HCT116 (cell line): ENCODE results near the gene CENPV.

Source experiments
- CEBPB ChIP-seq: IDR thresholded peaks from 2 replicates; pipeline ENCODE4 v1.6.1; 2012; ENCODE audit warnings: low read depth
- EGR1 ChIP-seq: IDR thresholded peaks from 2 replicates; pipeline ENCODE4 v1.6.1; 2012; ENCODE audit warnings: low read depth
- ELF1 ChIP-seq: IDR thresholded peaks from 2 replicates; pipeline ENCODE4 v1.6.1; 2012; ENCODE audit warnings: low read depth, borderline replicate concordance
- EZH2 ChIP-seq: fragments of 200-600 bp; sonication (generic); IDR thresholded peaks from 2 replicates; pipeline ENCODE4 v1.6.1; 2017; ENCODE audit warnings: antibody characterized with exemption, mixed run types
- EZH2phosphoT487 ChIP-seq: fragments of 200-600 bp; IDR thresholded peaks from 2 replicates; pipeline ENCODE4 v1.6.1; 2018; ENCODE audit warnings: antibody characterized with exemption, borderline replicate concordance
- POLR2A ChIP-seq: IDR thresholded peaks from 2 replicates; pipeline ENCODE4 v1.7.0; 2011; ENCODE audit warnings: borderline replicate concordance; ENCODE audit not compliant: insufficient read depth, insufficient read length; ENCODE audit errors: extremely low read depth
- POLR2AphosphoS5 ChIP-seq: IDR thresholded peaks from 2 replicates; pipeline ENCODE4 v1.6.1; 2011; ENCODE audit warnings: mild to moderate bottlenecking, low read depth, low read length, moderate library complexity
- REST ChIP-seq: IDR thresholded peaks from 2 replicates; pipeline ENCODE4 v1.6.1; 2012; ENCODE audit warnings: low read depth
- SIN3A ChIP-seq: IDR thresholded peaks from 2 replicates; pipeline ENCODE4 v1.6.1; 2012; ENCODE audit warnings: low read depth
- TCF7L2 ChIP-seq: IDR thresholded peaks from 2 replicates; pipeline ENCODE4 v1.7.0; 2011; ENCODE audit warnings: borderline replicate concordance, inconsistent platforms; ENCODE audit not compliant: insufficient read depth, insufficient read length; ENCODE audit errors: extremely low read depth
- YY1 ChIP-seq: IDR thresholded peaks from 2 replicates; pipeline ENCODE4 v1.6.1; 2011; ENCODE audit warnings: low read length, low read depth, moderate library complexity, mild to moderate bottlenecking; ENCODE audit not compliant: insufficient replicate concordance; ENCODE audit errors: extremely low read depth
- TF ChIP-seq, protein P1 (sequence below), 3 experiments: fragments of 200-600 bp in 1 of 3; sonication (generic) in 1 of 3; IDR thresholded peaks in 2 of 3; conservative IDR thresholded peaks in 1 of 3; 2 replicates each; pipeline ENCODE4 v1.5.1; 2012 to 2017; ENCODE audit warnings: low read depth in 2 of 3, low read length in 2 of 3, antibody characterized with exemption in 1 of 3, borderline replicate concordance in 1 of 3, control low read depth in 1 of 3, mild to moderate bottlenecking in 1 of 3, mixed read lengths in 1 of 3, mixed run types in 1 of 3, moderate library complexity in 1 of 3; ENCODE audit not compliant: insufficient read depth in 1 of 3
- TF ChIP-seq, protein P2 (sequence below): IDR thresholded peaks from 2 replicates; pipeline ENCODE4 v1.6.1; 2012
- TF ChIP-seq, protein P3 (sequence below): IDR thresholded peaks from 2 replicates; pipeline ENCODE4 v1.6.1; 2011; ENCODE audit warnings: mild to moderate bottlenecking, low read length, moderate library complexity; ENCODE audit not compliant: insufficient replicate concordance; ENCODE audit errors: extremely low read depth

GRCh38 chr17:16313139-16314090 lies 39.9 kb downstream of the CENPV start:
- TF ChIP-seq EZH2phosphoT487 (no peak), POLR2AphosphoS5 (no peak), EZH2 (no peak), CEBPB (no peak), YY1 (no peak), ELF1 (no peak), POLR2A (no peak), EGR1 (no peak), TCF7L2 (no peak), REST (no peak), SIN3A (no peak)
- TF ChIP-seq, protein P1, sequence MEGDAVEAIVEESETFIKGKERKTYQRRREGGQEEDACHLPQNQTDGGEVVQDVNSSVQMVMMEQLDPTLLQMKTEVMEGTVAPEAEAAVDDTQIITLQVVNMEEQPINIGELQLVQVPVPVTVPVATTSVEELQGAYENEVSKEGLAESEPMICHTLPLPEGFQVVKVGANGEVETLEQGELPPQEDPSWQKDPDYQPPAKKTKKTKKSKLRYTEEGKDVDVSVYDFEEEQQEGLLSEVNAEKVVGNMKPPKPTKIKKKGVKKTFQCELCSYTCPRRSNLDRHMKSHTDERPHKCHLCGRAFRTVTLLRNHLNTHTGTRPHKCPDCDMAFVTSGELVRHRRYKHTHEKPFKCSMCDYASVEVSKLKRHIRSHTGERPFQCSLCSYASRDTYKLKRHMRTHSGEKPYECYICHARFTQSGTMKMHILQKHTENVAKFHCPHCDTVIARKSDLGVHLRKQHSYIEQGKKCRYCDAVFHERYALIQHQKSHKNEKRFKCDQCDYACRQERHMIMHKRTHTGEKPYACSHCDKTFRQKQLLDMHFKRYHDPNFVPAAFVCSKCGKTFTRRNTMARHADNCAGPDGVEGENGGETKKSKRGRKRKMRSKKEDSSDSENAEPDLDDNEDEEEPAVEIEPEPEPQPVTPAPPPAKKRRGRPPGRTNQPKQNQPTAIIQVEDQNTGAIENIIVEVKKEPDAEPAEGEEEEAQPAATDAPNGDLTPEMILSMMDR (IDR thresholded peaks at IDR 0.05 in 2 of 3, conservative IDR thresholded peaks at IDR 0.05 in 1 of 3; ENCODE audit: borderline replicate concordance in 1 of 3, insufficient read depth in 1 of 3, low read depth in 2 of 3, low read length in 2 of 3) = no peak
- TF ChIP-seq, protein P2, sequence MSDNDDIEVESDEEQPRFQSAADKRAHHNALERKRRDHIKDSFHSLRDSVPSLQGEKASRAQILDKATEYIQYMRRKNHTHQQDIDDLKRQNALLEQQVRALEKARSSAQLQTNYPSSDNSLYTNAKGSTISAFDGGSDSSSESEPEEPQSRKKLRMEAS = no peak
- TF ChIP-seq, protein P3, sequence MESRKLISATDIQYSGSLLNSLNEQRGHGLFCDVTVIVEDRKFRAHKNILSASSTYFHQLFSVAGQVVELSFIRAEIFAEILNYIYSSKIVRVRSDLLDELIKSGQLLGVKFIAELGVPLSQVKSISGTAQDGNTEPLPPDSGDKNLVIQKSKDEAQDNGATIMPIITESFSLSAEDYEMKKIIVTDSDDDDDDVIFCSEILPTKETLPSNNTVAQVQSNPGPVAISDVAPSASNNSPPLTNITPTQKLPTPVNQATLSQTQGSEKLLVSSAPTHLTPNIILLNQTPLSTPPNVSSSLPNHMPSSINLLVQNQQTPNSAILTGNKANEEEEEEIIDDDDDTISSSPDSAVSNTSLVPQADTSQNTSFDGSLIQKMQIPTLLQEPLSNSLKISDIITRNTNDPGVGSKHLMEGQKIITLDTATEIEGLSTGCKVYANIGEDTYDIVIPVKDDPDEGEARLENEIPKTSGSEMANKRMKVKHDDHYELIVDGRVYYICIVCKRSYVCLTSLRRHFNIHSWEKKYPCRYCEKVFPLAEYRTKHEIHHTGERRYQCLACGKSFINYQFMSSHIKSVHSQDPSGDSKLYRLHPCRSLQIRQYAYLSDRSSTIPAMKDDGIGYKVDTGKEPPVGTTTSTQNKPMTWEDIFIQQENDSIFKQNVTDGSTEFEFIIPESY = no peak
